Omental fat pad (tissue), 4 donors: ENCODE results near the gene FOXF1. TPM values are rescaled to one million over a fixed set of nuclear protein-coding genes. Genes with fewer than 3 reads are reported as not detected.

Experiments
- ATAC-seq: fragments of 150-250 bp; one replicate; pipeline ENCODE4 v1.9.1; 2016; ENCODE audit warnings: mild to moderate bottlenecking, moderate library complexity; ENCODE audit not compliant: low FRiP score
- DNase-seq: peaks from one replicate; pipeline ENCODE4 v3.0.0-alpha.2; 2019; ENCODE audit warnings: low spot score
- total RNA-seq, 4 donors: library from RNA; depleted of rRNA; stranded (reverse); fragments of >200 nt; gene quantifications; one replicate each; pipeline ENCODE4 v1.1.0, GENCODE V29; 2016
- TF ChIP-seq, protein P1 (sequence below), 3 donors: fragments of 450-650 bp; IDR thresholded peaks; one replicate each; pipeline ENCODE4 v1.5.1; 2016 to 2017; ENCODE audit warnings: antibody characterized with exemption in 3 of 3, mild to moderate bottlenecking in 3 of 3, moderate library complexity in 2 of 3

The FOXF1 gene
- total RNA-seq, 4 donors from 2014 or later, result 0.88 to 6.6 (median 1.4) TPM

DNA sequence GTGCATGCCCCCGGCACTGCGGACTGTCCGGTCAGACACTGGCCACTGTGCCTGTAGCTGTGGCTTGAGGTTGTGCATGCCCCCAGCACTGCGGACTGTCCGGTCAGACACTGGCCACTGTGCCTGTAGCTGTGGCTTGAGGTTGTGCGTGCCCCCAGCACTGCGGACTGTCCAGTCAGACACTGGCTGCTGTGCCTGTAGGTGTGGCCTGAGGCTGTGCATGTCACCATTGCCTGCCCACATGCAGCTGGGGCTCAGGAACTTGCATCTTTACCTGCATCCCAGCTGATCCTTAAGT, 39.5 kb downstream of the FOXF1 start:
- ATAC-seq (no peak), DNase-seq (no peak)
- TF ChIP-seq, protein P1, sequence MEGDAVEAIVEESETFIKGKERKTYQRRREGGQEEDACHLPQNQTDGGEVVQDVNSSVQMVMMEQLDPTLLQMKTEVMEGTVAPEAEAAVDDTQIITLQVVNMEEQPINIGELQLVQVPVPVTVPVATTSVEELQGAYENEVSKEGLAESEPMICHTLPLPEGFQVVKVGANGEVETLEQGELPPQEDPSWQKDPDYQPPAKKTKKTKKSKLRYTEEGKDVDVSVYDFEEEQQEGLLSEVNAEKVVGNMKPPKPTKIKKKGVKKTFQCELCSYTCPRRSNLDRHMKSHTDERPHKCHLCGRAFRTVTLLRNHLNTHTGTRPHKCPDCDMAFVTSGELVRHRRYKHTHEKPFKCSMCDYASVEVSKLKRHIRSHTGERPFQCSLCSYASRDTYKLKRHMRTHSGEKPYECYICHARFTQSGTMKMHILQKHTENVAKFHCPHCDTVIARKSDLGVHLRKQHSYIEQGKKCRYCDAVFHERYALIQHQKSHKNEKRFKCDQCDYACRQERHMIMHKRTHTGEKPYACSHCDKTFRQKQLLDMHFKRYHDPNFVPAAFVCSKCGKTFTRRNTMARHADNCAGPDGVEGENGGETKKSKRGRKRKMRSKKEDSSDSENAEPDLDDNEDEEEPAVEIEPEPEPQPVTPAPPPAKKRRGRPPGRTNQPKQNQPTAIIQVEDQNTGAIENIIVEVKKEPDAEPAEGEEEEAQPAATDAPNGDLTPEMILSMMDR (IDR thresholded peaks at IDR 0.05), result no peak

DNA sequence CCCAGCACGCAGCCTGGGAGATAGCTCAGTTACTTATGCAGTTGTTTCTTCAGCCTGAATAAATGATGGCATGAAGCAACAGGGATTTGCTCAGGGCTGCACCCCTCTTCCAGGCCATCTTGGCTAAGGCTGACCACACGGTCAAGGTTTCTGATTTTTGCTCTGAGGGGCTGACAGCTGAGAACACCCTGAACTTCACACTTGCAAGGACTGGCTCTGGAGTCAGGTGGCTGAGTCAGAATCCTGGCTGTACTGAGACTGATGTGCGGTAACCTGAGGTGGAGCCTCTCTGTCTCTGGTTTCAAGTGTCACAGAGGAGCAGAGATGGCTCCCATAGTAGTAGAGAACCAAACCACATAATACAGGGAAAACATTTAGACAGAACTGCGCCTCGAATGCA, 40.0 kb downstream of the FOXF1 start:
- DNase-seq (no peak), ATAC-seq (no peak)
- TF ChIP-seq, protein P1 (IDR thresholded peaks at IDR 0.05), result no peak

DNA sequence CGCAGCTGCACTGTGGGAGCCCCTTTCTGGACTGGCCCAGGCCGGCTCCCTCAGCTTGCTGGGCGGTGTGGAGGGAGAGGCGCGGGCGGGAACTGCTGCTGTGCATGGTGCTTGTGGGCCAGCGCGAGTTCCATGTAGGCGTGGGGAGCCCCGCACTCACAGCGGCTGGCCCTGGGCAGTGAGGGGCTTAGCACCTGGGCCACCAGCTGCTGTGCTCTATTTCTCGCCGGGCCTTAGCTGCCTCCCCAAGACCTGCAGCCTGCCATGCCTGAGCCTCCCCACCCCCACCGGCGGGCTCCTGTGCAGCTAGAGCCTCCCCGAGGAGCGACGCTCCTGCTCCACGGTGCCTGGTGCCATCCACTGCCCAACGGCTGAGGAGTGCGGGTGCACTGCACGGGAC, 43.0 kb downstream of the FOXF1 start:
- ATAC-seq, result no peak
- DNase-seq, result no peak
- TF ChIP-seq, protein P1 (IDR thresholded peaks at IDR 0.05), result no peak

DNA sequence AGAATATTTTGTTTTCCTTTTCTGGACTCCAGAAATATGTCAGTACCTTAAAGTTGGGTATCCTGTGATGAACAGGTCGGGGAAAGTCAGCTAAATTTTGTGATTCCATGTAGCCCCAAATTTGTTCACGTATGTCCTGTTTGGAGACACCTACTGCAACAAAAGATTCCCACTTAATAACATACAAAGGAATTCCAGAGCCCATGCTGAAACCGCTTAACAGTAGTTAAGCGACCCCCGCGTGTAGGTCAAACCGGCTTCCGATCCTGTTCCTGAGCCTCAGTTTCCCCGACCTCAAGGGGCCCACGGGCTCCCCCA, 44.2 kb downstream of the FOXF1 start:
- ATAC-seq (no peak), DNase-seq (no peak)
- TF ChIP-seq, protein P1 (IDR thresholded peaks at IDR 0.05), result no peak

DNA sequence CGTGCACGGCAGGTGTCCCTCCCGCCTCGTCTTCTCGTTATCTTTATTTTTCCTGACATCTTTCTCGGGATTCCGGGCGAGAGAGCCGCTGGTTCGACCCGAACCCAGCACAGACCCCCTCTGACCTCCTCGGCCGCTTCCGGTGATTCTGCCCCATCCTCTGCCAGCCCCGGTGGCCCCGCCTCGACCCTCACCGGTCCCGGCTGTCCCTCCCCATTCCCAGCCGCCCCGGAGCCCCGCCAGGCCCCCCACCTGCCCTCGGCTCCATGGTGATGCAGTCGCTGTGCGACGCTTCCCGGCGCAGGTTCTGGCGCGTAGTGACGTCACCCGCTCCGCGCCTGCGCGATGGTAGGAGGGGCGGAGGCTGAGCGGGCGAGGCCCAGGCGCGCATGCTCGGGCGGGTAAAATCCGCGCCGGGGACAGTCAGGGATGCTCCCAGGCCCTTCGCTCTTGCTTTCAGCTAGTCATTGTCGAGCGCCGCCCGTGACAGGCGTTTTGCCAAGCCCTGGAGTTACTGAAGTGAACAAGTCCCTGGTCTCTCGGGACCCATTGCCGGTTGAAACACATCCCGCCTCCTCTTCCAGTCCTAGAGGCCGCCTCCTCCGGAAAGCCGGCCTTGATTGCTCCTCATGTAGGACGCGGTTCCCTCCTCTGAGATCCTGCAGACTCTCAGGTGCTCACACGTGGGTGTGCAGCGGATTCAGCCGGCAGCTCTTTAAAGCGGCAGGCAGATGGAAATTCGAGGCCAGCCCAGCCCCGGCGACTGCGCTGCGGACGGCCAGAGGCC, 44.8 kb downstream of the FOXF1 start, which contains the start of gene MTHFSD:
MTHFSD (minus strand) TSS at position 319 of the 787 bp plus-strand sequence; CDS start at position 268, 51 bp downstream.
- peak; percentile 79 for DNase-seq
- peak; percentile 96 for ATAC-seq
- TF ChIP-seq, protein P1 (IDR thresholded peaks at IDR 0.05), result no peak

DNA sequence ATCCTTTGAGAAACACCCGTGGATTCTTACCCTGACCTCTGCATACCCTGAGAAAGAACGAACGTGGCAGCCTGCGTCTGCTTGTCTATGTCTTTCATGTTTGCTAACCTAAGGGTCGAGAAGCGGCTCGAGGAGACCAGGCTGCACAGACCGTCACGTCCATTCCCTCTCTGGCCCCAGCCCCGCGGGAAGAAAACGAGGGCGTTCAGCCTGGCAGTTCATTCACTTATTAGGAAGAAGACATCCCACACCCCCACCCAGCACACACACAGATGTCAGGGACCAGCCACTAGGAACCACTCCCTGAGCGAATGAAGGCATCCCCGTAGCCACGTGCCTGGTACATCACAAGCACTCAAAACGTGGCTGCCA, 45.4 kb downstream of the FOXF1 start:
- no peak for DNase-seq
- TF ChIP-seq, protein P1 (IDR thresholded peaks at IDR 0.05), result no peak
- ATAC-seq, result no peak

DNA sequence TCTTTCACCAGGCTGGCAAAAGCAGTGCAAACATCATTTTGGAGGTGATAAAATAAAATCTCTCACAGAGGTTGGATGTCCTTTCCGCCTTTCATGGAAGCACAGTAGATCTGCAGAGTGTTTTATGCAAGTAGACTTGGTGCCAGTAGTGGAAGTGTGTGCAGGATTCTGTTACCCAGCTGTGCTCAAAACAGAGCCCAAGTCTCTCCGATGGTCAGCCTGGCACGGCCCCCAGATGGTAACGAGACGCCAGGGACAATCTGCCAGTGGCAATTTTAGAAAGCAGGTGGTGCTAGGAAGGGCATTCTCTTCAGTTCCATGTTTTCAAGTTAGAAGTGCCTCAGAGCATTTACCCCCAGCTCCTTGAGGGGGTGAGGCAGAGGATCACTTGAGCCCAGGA, 46.2 kb downstream of the FOXF1 start:
- ATAC-seq (no peak), DNase-seq (no peak)
- TF ChIP-seq, protein P1 (IDR thresholded peaks at IDR 0.05), result no peak
